Measurements from ENCODE around the gene PPM1B.

- TF ChIP-seq MAX (IDR thresholded peaks at IDR 0.05; ENCODE audit: insufficient read depth, insufficient read length), result no peak
- TF ChIP-seq CTCF (IDR thresholded peaks at IDR 0.05; ENCODE audit: extremely low read depth in 1 of 2, insufficient read depth in 1 of 2, low read depth in 1 of 2, low read length in 2 of 2), result no peak
- no peak for TF ChIP-seq POLR2A (IDR thresholded peaks at IDR 0.05; ENCODE audit: low read depth, low read length)
- no peak for TF ChIP-seq MYC (IDR thresholded peaks at IDR 0.05; ENCODE audit: low read depth, low read length)
- TF ChIP-seq EZH2 (IDR thresholded peaks at IDR 0.05; ENCODE audit: borderline replicate concordance, low read depth, low read length, severe bottlenecking), result no peak
- TF ChIP-seq POLR2AphosphoS5 (IDR thresholded peaks at IDR 0.05; ENCODE audit: insufficient read depth, low read depth, low read length), result no peak
- TF ChIP-seq JUN (IDR thresholded peaks at IDR 0.05; ENCODE audit: borderline replicate concordance, insufficient read depth, insufficient read length, low read depth), result no peak
- no peak for TF ChIP-seq FOS (IDR thresholded peaks at IDR 0.05; ENCODE audit: borderline replicate concordance, insufficient read depth, low read length)
- TF ChIP-seq GATA2 (IDR thresholded peaks at IDR 0.05; ENCODE audit: insufficient read depth, insufficient read length, low read depth, low read length), result no peak
Measured at GRCh38 chr2:44135771-44136170, 32.9 kb upstream of the PPM1B start.

All from endothelial cell of umbilical vein (primary cell).